HL-60 (cell line): Measurements from ENCODE around the gene ULBP2.

ENCODE experiments used
- DNase-seq, 2 experiments: peaks; one replicate each; pipeline ENCODE4 v3.0.0-alpha.2; 2010 to 2020; ENCODE audit warnings: low read depth in 1 of 2, low spot score in 1 of 2
- H3K27ac ChIP-seq: fragments of 250-450 bp; sonication (Bioruptor Pico); replicated peaks from 2 replicates; pipeline ENCODE4 v1.5.1; 2020; ENCODE audit warnings: mild to moderate bottlenecking, moderate library complexity
- H3K27me3 ChIP-seq: fragments of 250-450 bp; sonication (Bioruptor Pico); 2 replicates; pipeline ENCODE4 v1.5.1; 2021; ENCODE audit warnings: mild to moderate bottlenecking, moderate library complexity; ENCODE audit not compliant: insufficient read depth, poor library complexity, severe bottlenecking
- H3K4me3 ChIP-seq: replicated peaks from 2 replicates; pipeline ENCODE4 v1.5.1; 2011; ENCODE audit warnings: mild to moderate bottlenecking, control low read depth, low read length; ENCODE audit not compliant: insufficient read depth
- GABPA ChIP-seq: IDR thresholded peaks from 2 replicates; pipeline ENCODE4 v1.6.1; 2012; ENCODE audit warnings: low read depth
- POLR2AphosphoS5 ChIP-seq: IDR thresholded peaks from 2 replicates; pipeline ENCODE4 v1.6.1; 2012; ENCODE audit warnings: low read depth
- SPI1 ChIP-seq: IDR thresholded peaks from 2 replicates; pipeline ENCODE4 v1.6.1; 2012; ENCODE audit warnings: low read depth, mild to moderate bottlenecking, borderline replicate concordance
- TF ChIP-seq, protein P1 (sequence below): IDR thresholded peaks from 2 replicates; pipeline ENCODE4 v1.6.1; 2012; ENCODE audit warnings: low read depth; ENCODE audit not compliant: insufficient replicate concordance
- TF ChIP-seq, protein P2 (sequence below): IDR thresholded peaks from one replicate; pipeline ENCODE4 v1.5.1; 2011; ENCODE audit warnings: low read length, control low read depth, inconsistent platforms; ENCODE audit not compliant: insufficient read depth

The ULBP2 gene

GRCh38 chr6:149948011-149948410 lies 6.2 kb downstream of the ULBP2 start:
- DNase-seq, result no peak
- Histone ChIP-seq H3K27me3 (peaks cover 19% of the 10 kb centered on the region), H3K27ac (no peak overlapping the region), H3K4me3 (no peak overlapping the region)
- TF ChIP-seq, protein P1, sequence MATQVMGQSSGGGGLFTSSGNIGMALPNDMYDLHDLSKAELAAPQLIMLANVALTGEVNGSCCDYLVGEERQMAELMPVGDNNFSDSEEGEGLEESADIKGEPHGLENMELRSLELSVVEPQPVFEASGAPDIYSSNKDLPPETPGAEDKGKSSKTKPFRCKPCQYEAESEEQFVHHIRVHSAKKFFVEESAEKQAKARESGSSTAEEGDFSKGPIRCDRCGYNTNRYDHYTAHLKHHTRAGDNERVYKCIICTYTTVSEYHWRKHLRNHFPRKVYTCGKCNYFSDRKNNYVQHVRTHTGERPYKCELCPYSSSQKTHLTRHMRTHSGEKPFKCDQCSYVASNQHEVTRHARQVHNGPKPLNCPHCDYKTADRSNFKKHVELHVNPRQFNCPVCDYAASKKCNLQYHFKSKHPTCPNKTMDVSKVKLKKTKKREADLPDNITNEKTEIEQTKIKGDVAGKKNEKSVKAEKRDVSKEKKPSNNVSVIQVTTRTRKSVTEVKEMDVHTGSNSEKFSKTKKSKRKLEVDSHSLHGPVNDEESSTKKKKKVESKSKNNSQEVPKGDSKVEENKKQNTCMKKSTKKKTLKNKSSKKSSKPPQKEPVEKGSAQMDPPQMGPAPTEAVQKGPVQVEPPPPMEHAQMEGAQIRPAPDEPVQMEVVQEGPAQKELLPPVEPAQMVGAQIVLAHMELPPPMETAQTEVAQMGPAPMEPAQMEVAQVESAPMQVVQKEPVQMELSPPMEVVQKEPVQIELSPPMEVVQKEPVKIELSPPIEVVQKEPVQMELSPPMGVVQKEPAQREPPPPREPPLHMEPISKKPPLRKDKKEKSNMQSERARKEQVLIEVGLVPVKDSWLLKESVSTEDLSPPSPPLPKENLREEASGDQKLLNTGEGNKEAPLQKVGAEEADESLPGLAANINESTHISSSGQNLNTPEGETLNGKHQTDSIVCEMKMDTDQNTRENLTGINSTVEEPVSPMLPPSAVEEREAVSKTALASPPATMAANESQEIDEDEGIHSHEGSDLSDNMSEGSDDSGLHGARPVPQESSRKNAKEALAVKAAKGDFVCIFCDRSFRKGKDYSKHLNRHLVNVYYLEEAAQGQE, result no peak
- no peak for TF ChIP-seq SPI1
- TF ChIP-seq, protein P2, sequence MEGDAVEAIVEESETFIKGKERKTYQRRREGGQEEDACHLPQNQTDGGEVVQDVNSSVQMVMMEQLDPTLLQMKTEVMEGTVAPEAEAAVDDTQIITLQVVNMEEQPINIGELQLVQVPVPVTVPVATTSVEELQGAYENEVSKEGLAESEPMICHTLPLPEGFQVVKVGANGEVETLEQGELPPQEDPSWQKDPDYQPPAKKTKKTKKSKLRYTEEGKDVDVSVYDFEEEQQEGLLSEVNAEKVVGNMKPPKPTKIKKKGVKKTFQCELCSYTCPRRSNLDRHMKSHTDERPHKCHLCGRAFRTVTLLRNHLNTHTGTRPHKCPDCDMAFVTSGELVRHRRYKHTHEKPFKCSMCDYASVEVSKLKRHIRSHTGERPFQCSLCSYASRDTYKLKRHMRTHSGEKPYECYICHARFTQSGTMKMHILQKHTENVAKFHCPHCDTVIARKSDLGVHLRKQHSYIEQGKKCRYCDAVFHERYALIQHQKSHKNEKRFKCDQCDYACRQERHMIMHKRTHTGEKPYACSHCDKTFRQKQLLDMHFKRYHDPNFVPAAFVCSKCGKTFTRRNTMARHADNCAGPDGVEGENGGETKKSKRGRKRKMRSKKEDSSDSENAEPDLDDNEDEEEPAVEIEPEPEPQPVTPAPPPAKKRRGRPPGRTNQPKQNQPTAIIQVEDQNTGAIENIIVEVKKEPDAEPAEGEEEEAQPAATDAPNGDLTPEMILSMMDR, result no peak
- no peak for TF ChIP-seq GABPA
- no peak for TF ChIP-seq POLR2AphosphoS5

- no peak for TF ChIP-seq SPI1
- TF ChIP-seq, protein P2, result no peak
- TF ChIP-seq, protein P1, result no peak
- TF ChIP-seq POLR2AphosphoS5, result no peak
- no peak for TF ChIP-seq GABPA
- no peak overlapping the region for H3K27ac ChIP-seq
- no peak overlapping the region for H3K4me3 ChIP-seq
- no peak for DNase-seq
- peaks cover 24% of the 10 kb centered on the region for H3K27me3 ChIP-seq
Measured at GRCh38 chr6:149948616-149949015, 6.8 kb downstream of the ULBP2 start.

GRCh38 chr6:149950423-149950822 lies 8.6 kb downstream of the ULBP2 start:
- H3K27ac ChIP-seq, result no peak overlapping the region
- TF ChIP-seq POLR2AphosphoS5 (no peak), SPI1 (no peak), GABPA (no peak)
- TF ChIP-seq, protein P1, result no peak
- TF ChIP-seq, protein P2, result no peak
- H3K4me3 ChIP-seq, result no peak overlapping the region
- peaks cover 26% of the 10 kb centered on the region for H3K27me3 ChIP-seq
- DNase-seq, result no peak
